NCI-H748 treated with DMSO at 0.1 percent for 48 hours (cell line): ENCODE data around the gene ETDB.
"Not testable (repeated sequence)": the region's sequence is repeated elsewhere in the genome, so short reads cannot be mapped to it uniquely, and the experiment has no call there.

Experiments
- DNase-seq: peaks from one replicate; lab custom pipeline; 2025; lab: John Stamatoyannopoulos, UW

ETDB gene

GRCh38 chrX:135120056-135120576 is at the start of gene ETDB:
TSS of gene ETDB (minus strand) at chrX:135120526. CDS start at chrX:135119261, 1,265 bp downstream.
- DNase-seq, result not testable (repeated sequence)

- DNase-seq, result not testable (repeated sequence)
Measured at GRCh38 chrX:135169534-135169933, 49.2 kb upstream of the ETDB start.

GRCh38 chrX:135168486-135168885 is 48.2 kb upstream of the ETDB start:
- DNase-seq, result no peak

- not testable (repeated sequence) for DNase-seq
Measured at GRCh38 chrX:135154688-135155087, 34.4 kb upstream of the ETDB start.

GRCh38 chrX:135126145-135126544 is 5.8 kb upstream of the ETDB start:
- not testable (repeated sequence) for DNase-seq

- DNase-seq, result not testable (repeated sequence)
Measured at GRCh38 chrX:135116064-135116463, 4.3 kb downstream of the ETDB start.

GRCh38 chrX:135114392-135114791 is 5.9 kb downstream of the ETDB start:
- DNase-seq, result no peak

GRCh38 chrX:135112743-135113142 is 7.6 kb downstream of the ETDB start:
- no peak for DNase-seq

- DNase-seq, result no peak
Measured at GRCh38 chrX:135112096-135112729, 8.1 kb downstream of the ETDB start.

- no peak for DNase-seq
Measured at GRCh38 chrX:135109554-135109953, 10.8 kb downstream of the ETDB start.

GRCh38 chrX:135099493-135099783 is 20.9 kb downstream of the ETDB start:
- no peak for DNase-seq

GRCh38 chrX:135097196-135097744 is 23.1 kb downstream of the ETDB start:
- DNase-seq, result not testable (repeated sequence)

- no peak for DNase-seq
Measured at GRCh38 chrX:135095715-135096114, 24.6 kb downstream of the ETDB start.

GRCh38 chrX:135094726-135095125 is 25.6 kb downstream of the ETDB start:
- DNase-seq, result no peak

GRCh38 chrX:135089126-135089525 is 31.2 kb downstream of the ETDB start:
- DNase-seq, result no peak

GRCh38 chrX:135087867-135088266 is 32.5 kb downstream of the ETDB start:
- DNase-seq, result no peak

- DNase-seq, result peak; percentile 30
Measured at GRCh38 chrX:135086197-135086854, 34.0 kb downstream of the ETDB start.

GRCh38 chrX:135081693-135082404 is 38.5 kb downstream of the ETDB start:
- DNase-seq, result no peak
